Common myeloid progenitor, CD34-positive (primary cell): ENCODE measurements around the gene DIAPH1.

Experiments
- CTCF ChIA-PET: fragments of 350-600 bp; sonication (Branson Sonifier 250); formaldehyde crosslinking; loops from one replicate; lab custom pipeline; 2021; ENCODE audit warnings: antibody characterized with exemption; lab: Charles Lee
- POLR2A ChIA-PET: fragments of 350-600 bp; sonication (Branson Sonifier 250); formaldehyde crosslinking; loops from one replicate; lab custom pipeline; 2021; ENCODE audit warnings: antibody characterized with exemption; lab: Charles Lee
- DNase-seq, 3 donors: peaks; one replicate each; pipeline versions ENCODE4 v3.0.0 to v3.0.0-alpha.2; 2013
- H3K27ac ChIP-seq, 2 experiments: 1 replicate in 1 of 2; 2 replicates in 1 of 2; pipeline ENCODE4 v1.7.0; 2013; ENCODE audit warnings: inconsistent platforms in 2 of 2, low read length in 2 of 2, mild to moderate bottlenecking in 2 of 2, low read depth in 1 of 2, moderate library complexity in 1 of 2; ENCODE audit not compliant: severe bottlenecking in 2 of 2, insufficient read depth in 1 of 2, poor library complexity in 1 of 2
- H3K27me3 ChIP-seq, 5 experiments: replicated peaks in 2 of 5; 1 replicate in 3 of 5; 2 replicates in 2 of 5; pipeline versions ENCODE4 v1.6.1 to v1.7.0; 2013; ENCODE audit warnings: low read length in 4 of 5, mild to moderate bottlenecking in 2 of 5, moderate library complexity in 2 of 5, inconsistent platforms in 1 of 5; ENCODE audit not compliant: insufficient read depth in 5 of 5, control insufficient read depth in 4 of 5
- H3K36me3 ChIP-seq, 4 experiments: 1 replicate in 2 of 4; 2 replicates in 2 of 4; pipeline versions ENCODE4 v1.6.1 to v1.7.0; 2013; ENCODE audit warnings: low read length in 3 of 4, control low read depth in 1 of 4, mild to moderate bottlenecking in 1 of 4; ENCODE audit not compliant: control insufficient read depth in 4 of 4, insufficient read depth in 4 of 4
- H3K4me1 ChIP-seq, 4 experiments: 1 replicate in 3 of 4; 2 replicates in 1 of 4; pipeline versions ENCODE4 v1.6.1 to v1.7.1; 2013; ENCODE audit warnings: low read length in 3 of 4, mild to moderate bottlenecking in 3 of 4, control low read depth in 1 of 4, inconsistent platforms in 1 of 4, moderate library complexity in 1 of 4; ENCODE audit not compliant: control insufficient read depth in 4 of 4, insufficient read depth in 4 of 4; ENCODE audit errors: control extremely low read depth in 1 of 4
- H3K4me3 ChIP-seq, 7 experiments: 1 replicate in 4 of 7; 2 replicates in 3 of 7; pipeline versions ENCODE4 v1.5.1 to v1.7.0; 2013; ENCODE audit warnings: mild to moderate bottlenecking in 7 of 7, low read length in 6 of 7, moderate library complexity in 6 of 7, inconsistent platforms in 2 of 7, low read depth in 2 of 7, control low read depth in 1 of 7; ENCODE audit not compliant: insufficient read depth in 4 of 7, control insufficient read depth in 1 of 7; ENCODE audit errors: extremely low read depth in 1 of 7
- H3K9me3 ChIP-seq, 5 experiments: 1 replicate in 4 of 5; 2 replicates in 1 of 5; pipeline versions ENCODE4 v1.6.1 to v1.7.1; 2013; ENCODE audit warnings: low read length in 4 of 5, mild to moderate bottlenecking in 2 of 5, inconsistent platforms in 1 of 5, low read depth in 1 of 5, moderate library complexity in 1 of 5; ENCODE audit not compliant: control insufficient read depth in 4 of 5, insufficient read depth in 2 of 5; ENCODE audit errors: control extremely low read depth in 1 of 5
- WGBS: methylation state at CpG from one replicate; pipeline ENCODE4 v1.1.5; 2013; ENCODE audit not compliant: insufficient coverage; 5-methylcytosine and 5-hydroxymethylcytosine counted together

DIAPH1 gene

GRCh38 chr5:141564216-141564692 is 54.5 kb downstream of the DIAPH1 start:
- DNase-seq: peak; percentile 95 to 97 (median 97)
- Histone ChIP-seq H3K4me3 (peak overlapping the region in 1 of 7 experiments; percentile 4), H3K36me3 (peaks cover 17 to 68% (median 32%) of the 10 kb centered on the region in 4 experiments), H3K27ac (no peak overlapping the region), H3K4me1 (peaks cover 0 to 10% (median 3%) of the 10 kb centered on the region in 4 experiments), H3K27me3 (no peaks in the 10 kb centered on the region), H3K9me3 (no peaks in the 10 kb centered on the region)
- ChIA-PET POLR2A (no interaction called here), CTCF (interaction anchor here (0.6 to 3.7 kb wide), 48 partner anchors 8 to 342 kb away, joined by 3 to 53 read pairs (median 4); partner anchors contain the start of genes PCDHB14, PCDHGA10, PCDHGA11 and PCDHGA12)
- WGBS: 57% methylated on average over 3 of the region's 5 CpGs

DNA sequence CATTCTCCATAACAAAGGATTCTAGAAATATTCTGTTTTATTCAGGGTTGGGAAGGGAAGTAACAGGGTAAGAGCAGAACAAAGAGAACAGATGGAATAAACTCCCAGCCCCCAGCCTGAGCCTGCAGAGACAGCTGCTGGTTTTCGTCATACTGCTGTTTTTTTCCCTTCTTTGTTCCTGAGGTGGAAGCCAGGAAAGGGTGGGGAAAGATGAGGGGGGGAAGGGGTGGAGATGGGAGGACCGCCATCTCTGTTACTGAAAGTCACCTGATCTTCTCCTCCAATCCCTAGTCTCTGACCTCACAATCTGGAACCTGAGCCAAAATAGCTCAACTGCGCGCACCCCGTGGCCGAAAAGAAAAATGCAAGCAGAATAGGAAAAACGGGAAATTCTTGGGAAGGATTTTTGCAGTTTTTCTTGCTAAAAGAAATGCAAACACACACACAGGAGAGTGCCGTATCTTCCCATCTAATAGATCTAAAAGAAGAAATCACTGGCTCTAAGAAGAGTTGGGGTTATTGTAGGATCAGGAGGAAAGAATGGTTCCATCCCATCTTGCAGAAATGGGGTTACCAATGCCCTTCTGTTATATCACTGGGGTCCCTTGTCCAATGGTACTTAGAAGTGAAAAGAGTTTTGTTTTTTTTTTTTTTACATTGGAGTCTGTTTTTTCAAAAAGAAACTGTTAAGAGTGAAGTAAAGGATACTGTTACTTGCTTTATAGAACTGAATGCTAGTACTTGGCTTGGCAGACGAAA is 57.9 kb downstream of the DIAPH1 start:
- POLR2A ChIA-PET: no interaction called here
- CTCF ChIA-PET: interaction anchor here (0.9 to 5.9 kb wide), 3 partner anchors 10 to 142 kb away, joined by 3 to 65 read pairs (median 4); partner anchors contain the start of genes PCDHGA11 and PCDHGB7
- 73% methylated on average over 5 of the region's 9 CpGs for WGBS
- H3K4me3 ChIP-seq: peak overlapping the region in 2 of 7 experiments; percentile 58 to 62
- H3K27me3 ChIP-seq: no peaks in the 10 kb centered on the region
- peak overlapping the region in 1 of 2 experiments; percentile 32 for H3K27ac ChIP-seq
- H3K4me1 ChIP-seq: peaks cover 3 to 17% (median 6%) of the 10 kb centered on the region in 4 experiments
- peak; percentile 52 to 76 (median 70) for DNase-seq
- no peaks in the 10 kb centered on the region for H3K9me3 ChIP-seq
- peaks cover 15 to 72% (median 21%) of the 10 kb centered on the region in 4 experiments for H3K36me3 ChIP-seq

DNA sequence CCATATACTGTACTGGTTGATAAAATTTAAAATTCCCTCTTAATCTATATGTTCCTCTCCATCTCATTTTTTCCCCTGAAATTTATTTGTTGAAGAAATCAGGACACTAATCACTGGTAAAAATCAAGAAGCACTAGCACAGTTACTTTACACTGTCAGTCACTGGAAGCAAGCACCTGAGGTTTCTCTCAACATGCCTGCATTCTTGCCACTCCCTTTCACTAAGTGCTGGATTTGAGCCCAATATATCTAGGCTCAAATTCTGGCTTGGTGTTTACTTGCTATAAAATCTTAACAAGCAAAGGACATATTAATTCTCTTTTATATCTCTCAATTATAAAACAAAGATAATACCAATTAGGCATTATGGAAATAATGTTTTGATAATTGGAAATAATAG is 58.6 kb downstream of the DIAPH1 start:
- Histone ChIP-seq H3K9me3 (no peaks in the 10 kb centered on the region), H3K36me3 (peaks cover 14 to 73% (median 21%) of the 10 kb centered on the region in 4 experiments), H3K27ac (peak overlapping the region in 1 of 2 experiments; percentile 32), H3K4me1 (peaks cover 0 to 15% (median 5%) of the 10 kb centered on the region in 4 experiments), H3K4me3 (peak overlapping the region in 1 of 7 experiments; percentile 62), H3K27me3 (no peaks in the 10 kb centered on the region)
- ChIA-PET CTCF (interaction anchor here (0.9 to 5.9 kb wide), 4 partner anchors 11 to 147 kb away, joined by 3 to 65 read pairs (median 23); partner anchors contain the start of genes PCDHGA10, PCDHGA11 and PCDHGB7), POLR2A (no interaction called here)
- no peak for DNase-seq

DNA sequence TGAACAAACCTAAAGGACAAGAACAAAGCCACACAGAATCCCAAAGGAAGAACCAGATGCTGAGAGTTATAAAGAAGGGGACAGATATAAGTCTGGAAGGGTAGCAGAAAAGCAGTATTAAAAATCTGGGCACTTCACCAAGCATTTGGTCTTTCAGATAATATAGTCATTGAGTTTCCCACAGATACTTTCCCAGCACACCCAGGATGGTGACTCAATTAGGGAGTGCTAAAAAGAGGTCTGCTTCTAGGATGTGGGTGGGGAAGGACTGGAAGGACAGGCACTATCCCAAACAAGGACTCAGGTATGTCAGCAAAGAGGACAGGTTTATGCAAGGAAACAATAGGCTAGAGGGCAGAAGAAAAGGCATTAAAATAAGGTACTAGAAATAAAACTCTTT is 59.3 kb downstream of the DIAPH1 start:
- POLR2A ChIA-PET: no interaction called here
- CTCF ChIA-PET: interaction anchor here (1.3 to 5.9 kb wide), 8 partner anchors 9 to 154 kb away, joined by 3 to 65 read pairs (median 18); partner anchors contain the start of genes PCDHGA10, PCDHGA11, PCDHGB6 and PCDHGB7
- DNase-seq: no peak
- no peaks in the 10 kb centered on the region for H3K9me3 ChIP-seq
- no peak overlapping the region for H3K27ac ChIP-seq
- peaks cover 0 to 15% (median 5%) of the 10 kb centered on the region in 4 experiments for H3K4me1 ChIP-seq
- no peaks in the 10 kb centered on the region for H3K27me3 ChIP-seq
- H3K36me3 ChIP-seq: peaks cover 14 to 75% (median 21%) of the 10 kb centered on the region in 4 experiments
- H3K4me3 ChIP-seq: no peak overlapping the region

- Histone ChIP-seq H3K36me3 (peaks cover 8 to 66% (median 19%) of the 10 kb centered on the region in 4 experiments), H3K27me3 (no peaks in the 10 kb centered on the region), H3K4me1 (peaks cover 0 to 13% (median 5%) of the 10 kb centered on the region in 4 experiments), H3K27ac (no peak overlapping the region), H3K9me3 (no peaks in the 10 kb centered on the region), H3K4me3 (no peak overlapping the region)
- ChIA-PET CTCF (interaction anchor here (0.8 to 5.9 kb wide), 39 partner anchors 9 to 751 kb away, joined by 3 to 65 read pairs (median 4); partner anchors contain the start of genes PCDHGA10, PCDHGA11, PCDHGA12 and PCDHGA2), POLR2A (no interaction called here)
- 32% methylated on average over 5 of the region's 6 CpGs for WGBS
- no peak for DNase-seq
Measured at GRCh38 chr5:141558150-141558549, 60.6 kb downstream of the DIAPH1 start.

DNA sequence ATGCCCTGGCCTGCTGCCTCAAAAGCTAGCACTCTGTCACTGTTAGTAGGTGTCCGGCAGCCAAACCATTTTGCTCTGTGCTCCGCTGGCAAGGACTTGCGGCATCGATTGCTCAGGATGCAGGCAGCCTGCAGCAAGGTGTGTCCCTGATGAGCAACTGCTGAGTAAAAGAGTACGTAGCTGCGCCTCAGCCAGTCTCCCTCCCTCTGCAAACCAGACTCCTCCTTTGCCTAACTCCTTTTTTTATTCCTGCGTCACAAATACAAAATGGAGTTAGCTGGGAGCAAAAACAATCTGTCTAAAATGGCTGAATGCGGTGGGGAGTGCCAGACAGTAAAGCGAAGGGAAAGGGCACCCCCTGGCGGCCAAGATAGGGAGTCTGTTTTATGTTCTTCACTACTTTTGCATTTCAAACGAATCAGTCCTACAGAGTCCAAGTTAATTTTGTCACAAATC is 61.1 kb downstream of the DIAPH1 start:
- POLR2A ChIA-PET: no interaction called here
- Histone ChIP-seq H3K4me1 (peaks cover 0 to 13% (median 5%) of the 10 kb centered on the region in 4 experiments), H3K36me3 (peaks cover 4 to 63% (median 18%) of the 10 kb centered on the region in 4 experiments), H3K4me3 (no peak overlapping the region), H3K9me3 (no peaks in the 10 kb centered on the region), H3K27me3 (no peaks in the 10 kb centered on the region), H3K27ac (no peak overlapping the region)
- CTCF ChIA-PET: interaction anchor here (0.8 to 5.9 kb wide), 39 partner anchors 9 to 750 kb away, joined by 3 to 65 read pairs (median 4); partner anchors contain the start of genes PCDHGA10, PCDHGA11, PCDHGA12 and PCDHGA2
- peak; percentile 83 to 88 (median 87) for DNase-seq
- 95% methylated on average over 5 of the region's 11 CpGs for WGBS
